Measurements from ENCODE around the gene TMEM63A.

- no peak for TF ChIP-seq EP300 (IDR thresholded peaks at IDR 0.05)
- no peak for TF ChIP-seq POLR2A (IDR thresholded peaks at IDR 0.05)
- no peak for TF ChIP-seq CTCF (IDR thresholded peaks at IDR 0.05)
These were observed 22.1 kb downstream of the TMEM63A start for GRCh38 chr1:225860107-225860506.
